ENCODE measurements around the gene ATP13A5. TPM values are rescaled to one million over a fixed set of nuclear protein-coding genes. Genes with fewer than 3 reads are reported as not detected.

ATP13A5 gene
- total and polyA plus RNA-seq, 2 experiments from 2014 or later, result not detected

GRCh38 chr3:193389335-193389734 lies 10.8 kb upstream of the ATP13A5 start:
- H3K27ac Mint-ChIP-seq, result peak overlapping the region; percentile 72; the same call in 1 of the 2 replicates
- peaks cover 30% of the 10 kb centered on the region for H3K4me1 ChIP-seq (ENCODE audit: insufficient read depth)
- TF ChIP-seq ZNF462 (CRISPR knock-in tag; IDR thresholded peaks at IDR 0.05) (0 out of 2 replicates have a peak, but pooled peaks have one; percentile 25), POLR2AphosphoS5 (IDR thresholded peaks at IDR 0.05; ENCODE audit: low read depth) (no peak), EZH2 (IDR thresholded peaks at IDR 0.05; ENCODE audit: low read depth, unreplicated experiment) (no peak), ZNF114 (CRISPR knock-in tag; IDR thresholded peaks at IDR 0.05) (no peak), CTCF (conservative IDR thresholded peaks at IDR 0.05; ENCODE audit: low read depth in 2 of 2) (no peak), NANOG (IDR thresholded peaks at IDR 0.05; ENCODE audit: borderline replicate concordance) (peak; percentile 86)
- H3K4me1 Mint-ChIP-seq, result peaks cover 36% of the 10 kb centered on the region
- H3K9me2 ChIP-seq (ENCODE audit: insufficient read depth), result peaks cover 20% of the 10 kb centered on the region
- peaks cover 8% of the 10 kb centered on the region; the same call in 2 of the 3 replicates for H3K9me3 Mint-ChIP-seq
- H4K20me1 ChIP-seq (replicated peaks; ENCODE audit: insufficient read depth), result no peaks in the 10 kb centered on the region
- DNase-seq (ENCODE audit: low spot score), result peak; percentile 75
- H3K79me2 ChIP-seq (replicated peaks; ENCODE audit: insufficient read depth), result no peaks in the 10 kb centered on the region
- H3K27me3 Mint-ChIP-seq (ENCODE audit: insufficient read depth, low read depth, poor library complexity), result no peaks in the 10 kb centered on the region
- H3K27me3 ChIP-seq (ENCODE audit: insufficient read depth), result no peaks in the 10 kb centered on the region
- ATAC-seq, result peak; percentile 96
- H3K36me3 Mint-ChIP-seq (ENCODE audit: low read depth), result peaks cover 3% of the 10 kb centered on the region
- H3K4me3 Mint-ChIP-seq, result no peak overlapping the region
- H3F3A ChIP-seq (replicated peaks; ENCODE audit: low read depth), result no peaks in the 10 kb centered on the region
- 0 out of 2 replicates have a peak overlapping the region, but pooled peaks have one; percentile 20 for H3K27ac ChIP-seq (ENCODE audit: low read depth)
- peak overlapping the region; percentile 3; the same call in 1 of the 2 replicates for H3K4me2 ChIP-seq
- no peak overlapping the region for H2AFZ ChIP-seq
- H3K4me3 ChIP-seq, result no peak overlapping the region
- no peaks in the 10 kb centered on the region for H3K36me3 ChIP-seq (ENCODE audit: insufficient read depth)
